Stimulated activated CD4-positive, alpha-beta T cell treated with anti-CD3 and anti-CD28 coated beads, Interleukin-1b, Interleukin-23, amount 100 ng/mL, for 1 hour (primary cell): ENCODE results near the gene WFDC9.
"Not testable (repeated sequence)": the region's sequence is repeated elsewhere in the genome, so short reads cannot be mapped to it uniquely, and the experiment has no call there.

Experiments used
- DNase-seq, 2 donors: peaks; one replicate each; pipeline ENCODE4 v3.0.0-alpha.2; 2020; ENCODE audit warnings: low read depth in 2 of 2

The WFDC9 gene

GRCh38 chr20:45592574-45593189, 38.4 kb downstream of the WFDC9 start:
- DNase-seq, result no peak

- no peak for DNase-seq
Observed at GRCh38 chr20:45589725-45590124, 41.4 kb downstream of the WFDC9 start.

GRCh38 chr20:45588800-45589199, 42.3 kb downstream of the WFDC9 start:
- no peak for DNase-seq

- not testable (repeated sequence) for DNase-seq
Observed at GRCh38 chr20:45585986-45586385, 45.1 kb downstream of the WFDC9 start.

- not testable (repeated sequence) for DNase-seq
Observed at GRCh38 chr20:45584294-45584693, 46.8 kb downstream of the WFDC9 start.

GRCh38 chr20:45583502-45583901, 47.6 kb downstream of the WFDC9 start:
- no peak for DNase-seq

- DNase-seq, result no peak
Observed at GRCh38 chr20:45581702-45582101, 49.4 kb downstream of the WFDC9 start.

- no peak for DNase-seq
Observed at GRCh38 chr20:45579184-45579583, 51.9 kb downstream of the WFDC9 start, which contains the start of gene WFDC8. Gene WFDC8, minus strand, starts transcription at chr20:45579284. Its CDS starts 37 bp downstream, at chr20:45579247.

- no peak for DNase-seq
Observed at GRCh38 chr20:45578231-45578630, 52.9 kb downstream of the WFDC9 start.

GRCh38 chr20:45576995-45577394, 54.1 kb downstream of the WFDC9 start:
- no peak for DNase-seq

- DNase-seq, result no peak
Observed at GRCh38 chr20:45575931-45576330, 55.2 kb downstream of the WFDC9 start.

- not testable (repeated sequence) for DNase-seq
Observed at GRCh38 chr20:45569650-45570049, 61.4 kb downstream of the WFDC9 start.

- DNase-seq, result no peak
Observed at GRCh38 chr20:45564760-45565276, 66.3 kb downstream of the WFDC9 start.
